HG03196 (cell line): Measurements from ENCODE around the gene EDN1.
"Not testable (repeated sequence)": the region's sequence is repeated elsewhere in the genome, so short reads cannot be mapped to it uniquely, and the experiment has no call there.

ENCODE experiments used
- ATAC-seq: cut with Tn5 transposase; IDR thresholded peaks from one replicate; pipeline ENCODE4 v1.9.1; 2021; ENCODE audit not compliant: unreplicated experiment

Gene EDN1

GRCh38 chr6:12324099-12324498 lies 33.9 kb downstream of the EDN1 start:
- ATAC-seq: no peak

- ATAC-seq: no peak
These were observed 34.6 kb downstream of the EDN1 start for GRCh38 chr6:12324748-12325147.

GRCh38 chr6:12325872-12326271 lies 35.7 kb downstream of the EDN1 start:
- ATAC-seq: no peak

- ATAC-seq: no peak
These were observed 37.2 kb downstream of the EDN1 start for GRCh38 chr6:12327391-12327790.

GRCh38 chr6:12327988-12328387 lies 37.8 kb downstream of the EDN1 start:
- no peak for ATAC-seq

GRCh38 chr6:12328701-12329100 lies 38.5 kb downstream of the EDN1 start:
- no peak for ATAC-seq

- ATAC-seq: no peak
These were observed 41.3 kb downstream of the EDN1 start for GRCh38 chr6:12331474-12331873.

- ATAC-seq: no peak
These were observed 42.0 kb downstream of the EDN1 start for GRCh38 chr6:12331951-12332749.

- ATAC-seq: not testable (repeated sequence)
These were observed 42.6 kb downstream of the EDN1 start for GRCh38 chr6:12332750-12333079.

GRCh38 chr6:12333128-12333527 lies 43.0 kb downstream of the EDN1 start:
- ATAC-seq: no peak

- no peak for ATAC-seq
These were observed 44.5 kb downstream of the EDN1 start for GRCh38 chr6:12334526-12335130.

- peak; percentile 77 for ATAC-seq
These were observed 45.0 kb downstream of the EDN1 start for GRCh38 chr6:12335131-12335527.

- ATAC-seq: peak; percentile 32
These were observed 45.6 kb downstream of the EDN1 start for GRCh38 chr6:12335717-12336116.

GRCh38 chr6:12336121-12336971 lies 46.2 kb downstream of the EDN1 start:
- ATAC-seq: no peak

- no peak for ATAC-seq
These were observed 48.9 kb downstream of the EDN1 start for GRCh38 chr6:12339022-12339421.

GRCh38 chr6:12339808-12340487 lies 49.8 kb downstream of the EDN1 start:
- ATAC-seq: no peak

- ATAC-seq: no peak
These were observed 50.3 kb downstream of the EDN1 start for GRCh38 chr6:12340488-12340818.

GRCh38 chr6:12342664-12343063 lies 52.5 kb downstream of the EDN1 start:
- no peak for ATAC-seq

- ATAC-seq: no peak
These were observed 52.9 kb downstream of the EDN1 start for GRCh38 chr6:12343122-12343439.

- ATAC-seq: no peak
These were observed 53.4 kb downstream of the EDN1 start for GRCh38 chr6:12343440-12344162.

GRCh38 chr6:12344296-12344695 lies 54.1 kb downstream of the EDN1 start:
- no peak for ATAC-seq
